Neural progenitor cell (in vitro differentiated cells): ENCODE results near the gene LRRC8E.

Experiments used
- CTCF ChIP-seq: fragments of 200-600 bp; sonication (generic); IDR thresholded peaks from 2 replicates; pipeline ENCODE4 v1.5.1; 2017; ENCODE audit warnings: antibody characterized with exemption, mild to moderate bottlenecking
- EZH2 ChIP-seq: fragments of 200-600 bp; sonication (generic); IDR thresholded peaks from 2 replicates; pipeline ENCODE4 v1.6.1; 2017; ENCODE audit warnings: antibody characterized with exemption, mild to moderate bottlenecking, moderate library complexity
- EZH2phosphoT487 ChIP-seq: fragments of 200-600 bp; sonication (generic); IDR thresholded peaks from 2 replicates; pipeline ENCODE4 v1.6.1; 2017; ENCODE audit warnings: antibody characterized with exemption

GRCh38 chr19:7885818-7886217, 2.5 kb upstream of the LRRC8E start:
- no peak for TF ChIP-seq EZH2
- TF ChIP-seq EZH2phosphoT487, result no peak
- no peak for TF ChIP-seq CTCF
